Hematopoietic multipotent progenitor cell treated with erythropoietin and hydrocortisone succinate and interleukin-3 and kit ligand, for 8 days (in vitro differentiated cells): Measurements from ENCODE around the gene AUNIP.
A peak's percentile ranks its signal among the peaks of the same experiment; 100 is the strongest.

Experiments
- DNase-seq: peaks from one replicate; pipeline ENCODE4 v3.0.0-alpha.2; 2015

Gene AUNIP

GRCh38 chr1:25807480-25808390 lies 51.5 kb downstream of the AUNIP start:
- no peak for DNase-seq

- no peak for DNase-seq
Observed at GRCh38 chr1:25806418-25806817, 52.8 kb downstream of the AUNIP start.

DNA sequence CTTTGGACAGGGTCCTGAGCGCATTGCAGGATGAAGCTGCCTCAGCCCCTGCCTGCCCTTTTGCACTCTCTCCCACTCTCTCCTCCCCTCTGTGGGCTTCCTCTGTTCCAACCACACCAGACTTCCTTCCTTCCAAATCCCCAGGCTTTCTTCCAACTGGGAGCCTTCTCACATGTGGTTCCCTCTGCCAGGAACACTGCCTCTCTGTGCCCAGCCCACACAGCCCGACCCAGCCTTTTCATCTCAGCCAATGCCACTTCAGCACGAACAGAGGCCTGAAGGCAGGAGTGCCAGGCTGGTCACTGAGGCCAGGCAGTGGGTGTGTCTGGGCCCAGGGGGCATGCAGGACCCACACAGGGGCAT lies 53.4 kb downstream of the AUNIP start:
- DNase-seq = no peak

DNA sequence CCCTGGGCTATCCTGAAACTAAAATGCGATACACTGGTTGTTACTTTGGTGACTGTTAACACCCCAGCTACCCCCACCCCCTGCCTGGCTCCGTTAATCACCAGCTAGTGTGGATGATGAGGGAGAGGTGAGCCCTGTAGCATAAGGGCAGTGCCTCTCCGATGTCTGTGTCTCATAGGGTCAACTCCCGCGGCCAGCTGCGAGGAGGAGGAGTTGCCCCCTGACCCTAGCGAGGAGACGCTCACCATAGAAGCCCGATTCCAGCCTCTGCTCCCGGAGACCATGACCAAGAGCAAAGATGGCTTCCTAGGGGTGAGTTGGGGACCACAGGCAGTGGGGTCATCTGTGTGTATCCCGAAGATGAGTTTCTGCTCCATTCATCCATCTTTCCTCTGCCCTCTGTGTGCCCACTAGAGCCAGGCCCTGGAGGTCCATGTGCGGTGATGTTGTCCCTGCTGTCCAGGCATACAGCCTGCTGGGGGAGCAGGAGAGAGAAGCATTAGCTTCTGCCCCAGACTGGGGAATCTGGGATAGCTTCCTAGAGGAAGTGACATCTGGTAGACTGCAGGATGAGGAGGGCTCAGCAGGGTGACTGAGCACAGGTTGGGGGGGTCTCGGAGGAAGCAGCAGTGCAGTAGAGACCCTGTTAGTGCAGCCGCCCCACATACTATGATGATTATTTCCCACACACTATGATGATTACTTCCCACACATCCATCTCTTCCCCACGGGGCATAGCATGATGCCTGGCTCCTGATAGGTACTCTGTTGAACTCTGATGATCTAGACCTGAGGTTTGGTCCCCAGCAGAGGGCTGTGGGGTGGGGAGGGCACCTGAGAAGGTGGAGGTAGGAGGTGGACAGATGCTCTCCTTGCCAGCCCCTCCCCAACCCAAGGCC lies 54.0 kb downstream of the AUNIP start:
- no peak for DNase-seq

DNA sequence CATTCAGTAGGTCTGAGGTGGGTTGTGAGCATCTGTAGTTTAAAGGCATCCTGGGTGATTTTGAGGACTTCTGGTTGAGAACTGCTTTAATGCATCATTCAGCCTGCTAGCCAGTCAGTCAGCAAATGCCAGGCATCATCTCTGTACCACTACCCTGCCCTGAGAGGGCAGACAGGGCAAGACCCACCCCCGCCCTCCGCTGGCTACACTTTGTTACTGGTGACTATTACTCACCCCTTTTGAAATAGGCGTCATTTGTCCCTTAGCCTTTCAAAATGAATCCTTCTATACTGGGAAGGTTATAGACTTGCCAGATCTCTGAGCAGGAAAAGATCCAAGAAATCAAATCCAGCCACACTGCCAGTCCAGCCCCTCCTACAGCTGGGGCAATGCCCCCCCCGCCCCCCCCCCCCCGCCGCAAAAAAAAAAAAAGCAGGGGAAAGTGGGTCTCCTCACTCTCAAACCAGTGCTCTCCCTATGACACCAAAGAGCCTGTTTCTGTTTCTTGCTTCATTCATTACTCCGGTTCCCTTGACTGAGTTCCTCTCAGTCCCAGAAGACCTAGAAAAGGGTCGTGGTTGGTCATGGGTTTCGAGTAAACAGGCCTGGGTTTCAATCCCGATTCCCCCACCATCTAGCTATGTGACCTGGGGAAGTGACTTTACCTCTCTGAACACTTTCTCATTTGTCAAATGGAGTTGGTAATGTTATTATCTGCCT lies 54.9 kb downstream of the AUNIP start:
- no peak for DNase-seq

- DNase-seq = no peak
Observed at GRCh38 chr1:25803368-25803767, 55.9 kb downstream of the AUNIP start.

DNA sequence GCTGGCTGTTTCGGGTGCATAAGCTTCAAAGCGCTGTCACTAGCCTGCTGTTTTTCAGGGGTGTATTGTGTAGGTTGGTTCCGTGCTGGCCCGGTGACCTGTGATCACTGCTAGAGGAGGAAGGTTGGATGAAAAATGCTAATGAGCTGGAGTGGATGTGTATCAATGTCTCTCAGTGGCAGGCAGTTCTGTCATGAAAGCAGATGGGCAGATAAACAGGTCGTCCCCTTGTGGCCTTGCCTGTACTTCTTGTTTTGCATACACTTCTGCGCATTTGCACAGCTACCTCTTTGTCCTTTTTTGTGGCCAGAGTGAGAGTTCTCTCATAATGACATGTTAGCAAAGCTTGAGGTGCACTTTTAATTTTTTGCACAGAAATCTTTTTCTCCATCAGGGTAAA lies 56.3 kb downstream of the AUNIP start:
- peak; percentile 52 for DNase-seq

DNA sequence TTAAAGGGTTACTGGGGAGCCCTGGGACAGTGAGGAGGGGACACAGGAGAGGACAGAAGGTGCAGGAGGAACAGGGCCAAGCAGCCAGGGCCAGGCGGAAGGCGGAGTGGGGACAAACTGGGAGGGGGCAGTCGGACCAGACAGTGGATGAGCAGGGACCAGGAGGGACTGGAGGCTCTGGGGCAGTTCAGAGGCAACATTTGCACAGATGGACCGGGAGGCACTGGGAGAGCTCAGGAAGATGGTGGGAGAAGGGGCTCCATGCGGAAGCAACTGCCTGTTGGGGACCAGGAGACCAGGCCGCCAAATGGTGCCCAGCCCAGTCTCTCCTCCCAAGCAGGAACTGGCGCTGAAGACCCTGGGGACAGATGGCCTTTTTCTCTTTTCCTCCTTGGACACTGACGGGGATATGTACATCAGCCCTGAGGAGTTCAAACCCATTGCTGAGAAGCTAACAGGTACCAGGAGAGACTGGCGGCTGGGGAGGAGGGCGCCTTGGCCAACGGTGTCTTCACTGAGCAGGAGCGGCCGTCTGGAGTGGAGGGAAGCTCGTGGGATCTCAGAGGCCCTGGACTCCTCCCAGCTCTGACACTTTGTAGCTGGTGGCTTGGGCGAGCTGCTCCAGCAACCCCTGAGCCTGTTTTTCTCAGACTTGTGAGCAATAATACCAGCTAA lies 58.4 kb downstream of the AUNIP start:
- DNase-seq = no peak

DNA sequence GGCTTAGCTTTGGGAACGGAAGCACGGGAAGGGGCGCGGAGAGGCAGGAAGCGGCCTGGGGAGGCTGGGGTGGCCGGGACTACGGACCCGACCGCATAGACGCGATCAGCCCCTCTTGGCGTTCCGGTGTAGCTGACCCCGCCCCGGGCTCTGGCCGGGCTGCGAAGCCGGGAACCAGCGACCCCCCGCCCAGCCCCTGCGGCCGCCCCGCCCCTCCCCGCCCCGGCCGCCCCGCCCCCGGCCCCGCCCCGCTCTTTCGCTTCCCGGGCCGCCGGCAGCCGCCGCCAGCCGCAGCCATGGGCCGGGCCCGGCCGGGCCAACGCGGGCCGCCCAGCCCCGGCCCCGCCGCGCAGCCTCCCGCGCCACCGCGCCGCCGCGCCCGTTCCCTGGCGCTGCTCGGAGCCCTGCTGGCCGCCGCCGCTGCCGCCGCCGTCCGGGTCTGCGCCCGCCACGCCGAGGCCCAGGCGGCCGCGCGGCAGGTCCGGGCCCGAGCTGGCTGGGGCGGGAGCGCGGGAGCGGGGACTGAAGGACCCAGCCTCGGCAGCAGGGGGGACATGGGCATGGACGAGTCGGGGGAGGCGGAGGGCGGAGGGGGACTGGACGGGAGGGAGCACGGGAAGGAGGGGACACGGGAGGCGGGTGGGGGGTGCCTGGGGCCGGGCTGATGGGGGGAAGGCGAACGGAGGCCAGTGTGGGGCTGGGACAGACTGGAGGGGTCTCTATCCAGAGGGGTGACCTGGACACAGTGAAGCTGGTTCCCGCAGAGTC lies 59.1 kb downstream of the AUNIP start, which contains the start of gene SELENON:
SELENON (plus strand) TSS at position 259 of the 768 bp plus-strand sequence; CDS start at position 297, 38 bp downstream.
- DNase-seq = peak; percentile 42

GRCh38 chr1:25799352-25799934 lies 59.8 kb downstream of the AUNIP start:
- DNase-seq = no peak

GRCh38 chr1:25798666-25799351 lies 60.4 kb downstream of the AUNIP start:
- no peak for DNase-seq

- DNase-seq = peak; percentile 83
Observed at GRCh38 chr1:25797939-25798338, 61.3 kb downstream of the AUNIP start.

DNA sequence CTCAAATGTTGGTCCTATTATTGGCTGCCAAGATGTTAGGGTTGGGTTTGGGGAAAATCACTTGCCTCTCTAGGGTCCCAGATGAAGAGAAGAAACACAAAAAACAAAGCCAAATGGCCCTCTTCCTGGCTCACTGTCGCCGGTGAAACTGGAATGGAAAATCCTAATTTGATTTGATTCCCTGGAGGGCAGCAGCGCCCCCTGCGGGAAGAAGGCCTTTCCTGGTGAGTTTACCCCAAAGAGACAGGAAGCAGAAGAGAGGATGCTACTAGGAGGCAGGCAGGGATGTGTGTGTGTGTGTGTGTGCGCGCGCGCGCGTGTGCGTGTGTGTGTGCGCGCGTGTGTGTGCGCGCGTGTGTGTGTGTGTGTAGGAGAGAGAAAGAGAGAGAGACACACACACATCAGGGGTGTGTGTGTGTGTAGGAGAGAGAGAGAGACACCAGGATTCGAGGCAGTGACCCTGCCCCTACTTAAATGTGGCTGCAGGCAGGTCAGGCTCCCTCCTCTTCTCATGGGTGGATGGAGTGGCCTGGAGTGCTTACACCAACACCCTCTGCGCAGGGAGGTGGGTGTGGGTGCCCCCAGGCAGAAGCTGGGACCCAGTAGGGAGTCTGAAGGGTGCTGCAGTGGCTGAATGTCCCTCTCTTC lies 62.3 kb downstream of the AUNIP start:
- peak; percentile 83 for DNase-seq

- no peak for DNase-seq
Observed at GRCh38 chr1:25795946-25796810, 63.1 kb downstream of the AUNIP start.

DNA sequence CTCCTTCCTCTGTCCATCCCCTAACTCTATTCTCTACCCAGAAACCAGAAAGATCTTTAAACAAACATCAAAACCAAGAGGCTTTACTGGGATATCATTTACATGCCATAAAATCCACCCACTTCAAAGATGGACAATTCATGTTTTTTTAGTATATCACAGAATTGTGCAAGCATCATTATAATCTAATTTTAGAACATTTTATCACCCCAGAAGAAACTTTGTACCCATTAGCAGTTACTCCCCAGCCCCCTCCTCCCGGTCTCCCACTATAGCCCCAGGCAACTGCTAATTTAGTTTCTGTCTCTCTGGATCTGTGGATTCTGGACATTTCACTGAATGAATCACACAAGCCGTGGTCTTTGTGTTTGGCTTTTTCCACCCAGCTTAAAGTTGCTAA lies 64.0 kb downstream of the AUNIP start:
- DNase-seq = no peak

- DNase-seq = no peak
Observed at GRCh38 chr1:25794325-25794724, 64.9 kb downstream of the AUNIP start.

DNA sequence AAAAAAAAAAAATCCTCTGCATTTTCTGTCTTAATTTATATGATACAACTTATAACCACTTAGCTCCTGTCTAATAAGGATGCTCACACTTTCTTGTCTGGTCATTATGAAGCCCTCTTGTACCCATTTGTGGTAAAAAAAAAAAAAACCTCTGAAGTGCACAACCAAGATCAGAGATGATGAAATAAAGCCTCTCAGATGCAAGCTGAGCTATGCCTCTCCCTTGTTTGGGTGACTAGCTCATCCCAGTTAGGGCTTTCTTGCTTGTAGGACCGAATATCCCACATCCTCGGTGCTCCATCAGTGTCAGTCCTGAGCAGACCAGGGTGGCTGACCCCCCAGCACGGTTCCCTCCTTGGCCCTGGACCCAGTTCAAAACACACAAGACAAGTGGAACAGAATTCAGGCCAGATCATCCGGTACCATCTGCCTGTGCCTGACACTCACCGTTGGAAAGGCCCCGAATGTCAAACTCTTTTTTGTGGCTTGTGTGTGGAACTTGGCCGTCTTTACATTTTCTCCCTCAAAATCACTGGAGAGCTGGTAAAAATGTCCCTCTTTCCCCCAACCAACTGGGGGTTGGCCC lies 65.6 kb downstream of the AUNIP start:
- no peak for DNase-seq

DNA sequence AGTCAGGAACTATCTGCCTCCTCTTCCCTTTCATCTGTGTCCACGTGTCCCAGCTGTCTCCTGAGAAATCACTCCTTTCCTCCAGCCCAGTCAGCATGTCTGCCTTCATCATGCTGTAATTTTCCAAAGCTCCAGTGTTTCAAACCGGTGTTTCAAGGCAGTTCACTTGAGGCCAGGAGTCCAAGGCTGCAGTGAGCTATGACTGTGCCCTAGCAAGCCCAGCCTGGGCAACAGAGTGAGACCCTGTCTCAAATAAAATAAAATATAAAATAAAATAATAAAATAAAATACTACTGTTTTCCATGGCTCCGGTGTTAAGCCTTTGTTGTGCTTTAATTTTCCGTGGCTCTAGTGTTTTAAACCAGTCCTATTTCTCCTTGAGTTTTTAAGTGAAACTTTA lies 67.1 kb downstream of the AUNIP start:
- no peak for DNase-seq

DNA sequence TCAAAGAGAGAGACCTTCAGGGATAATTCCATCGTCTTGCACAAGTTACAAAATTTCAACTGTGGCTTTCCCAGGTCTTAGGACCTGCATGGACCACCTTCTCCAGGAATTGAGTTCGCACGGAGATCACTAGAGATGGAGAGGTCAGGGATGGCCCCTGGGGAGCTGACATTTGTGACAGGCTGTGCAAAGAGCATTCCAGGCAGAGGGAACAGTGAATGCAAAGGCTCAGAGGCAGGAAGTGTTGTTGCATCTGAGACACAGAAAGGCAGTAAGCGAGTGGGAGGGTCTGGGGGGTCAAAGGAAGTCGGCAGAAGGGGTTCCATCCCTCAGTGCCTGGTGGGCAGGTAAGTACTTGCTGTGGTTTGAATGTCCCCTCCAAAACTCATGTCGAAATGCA lies 68.8 kb downstream of the AUNIP start:
- DNase-seq = no peak
